GM21529 (cell line): Measurements from ENCODE around the gene PBX1.
"Not testable (repeated sequence)": the region's sequence is repeated elsewhere in the genome, so short reads cannot be mapped to it uniquely, and the experiment has no call there.

Source experiments
- ATAC-seq: cut with Tn5 transposase; IDR thresholded peaks from one replicate; pipeline ENCODE4 v1.9.1; 2021; ENCODE audit not compliant: unreplicated experiment

The PBX1 gene

GRCh38 chr1:164637461-164638375, 78.7 kb downstream of the PBX1 start:
- no peak for ATAC-seq

GRCh38 chr1:164638492-164639202, 79.7 kb downstream of the PBX1 start:
- no peak for ATAC-seq

- ATAC-seq, result no peak
These were observed 81.8 kb downstream of the PBX1 start for GRCh38 chr1:164640686-164641352.

- ATAC-seq, result no peak
These were observed 82.4 kb downstream of the PBX1 start for GRCh38 chr1:164641353-164641730.

GRCh38 chr1:164643018-164643417, 84.0 kb downstream of the PBX1 start:
- ATAC-seq, result no peak

- no peak for ATAC-seq
These were observed 85.3 kb downstream of the PBX1 start for GRCh38 chr1:164644268-164644667.

DNA sequence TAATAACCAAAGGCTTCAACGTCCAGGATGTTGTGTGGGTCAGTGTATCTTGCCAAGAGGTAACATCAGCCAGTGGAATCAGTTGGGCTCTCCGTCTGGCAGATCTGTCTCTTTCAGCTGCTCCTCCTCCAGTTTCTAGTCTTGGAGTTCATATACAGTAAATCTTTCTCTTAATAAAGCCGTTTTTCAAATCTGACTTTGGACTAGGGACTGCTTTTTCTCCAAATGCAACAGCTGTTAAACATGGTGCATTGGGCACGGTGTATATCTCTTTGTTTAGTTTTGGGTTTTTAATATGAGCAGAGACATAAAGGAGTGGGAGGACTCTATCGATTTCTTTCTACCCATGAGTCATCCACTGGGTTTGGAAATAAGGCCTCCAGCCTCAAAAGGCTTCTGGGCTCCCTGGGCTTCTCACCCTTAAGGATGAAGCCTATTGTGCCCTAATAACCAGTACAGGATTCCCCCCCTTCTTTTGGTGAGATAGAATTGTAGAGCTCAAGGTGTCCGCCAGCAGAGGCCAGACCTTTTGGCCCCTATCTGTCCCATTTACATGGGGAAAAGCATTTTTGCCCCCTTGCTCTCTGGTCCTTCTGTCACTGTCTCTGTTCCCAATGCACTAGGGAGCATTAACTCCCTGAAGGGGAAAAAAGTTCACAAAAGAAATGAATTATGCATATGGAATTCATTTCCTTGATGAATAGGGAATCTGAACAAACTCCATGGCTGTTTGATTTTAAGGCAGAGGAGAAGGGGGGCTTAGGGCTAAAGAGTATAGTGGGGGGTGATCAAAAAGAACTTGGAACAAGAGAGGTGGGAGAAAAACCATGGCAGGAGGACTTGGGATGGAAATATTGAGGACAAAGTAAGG, 86.0 kb downstream of the PBX1 start:
- ATAC-seq, result no peak

DNA sequence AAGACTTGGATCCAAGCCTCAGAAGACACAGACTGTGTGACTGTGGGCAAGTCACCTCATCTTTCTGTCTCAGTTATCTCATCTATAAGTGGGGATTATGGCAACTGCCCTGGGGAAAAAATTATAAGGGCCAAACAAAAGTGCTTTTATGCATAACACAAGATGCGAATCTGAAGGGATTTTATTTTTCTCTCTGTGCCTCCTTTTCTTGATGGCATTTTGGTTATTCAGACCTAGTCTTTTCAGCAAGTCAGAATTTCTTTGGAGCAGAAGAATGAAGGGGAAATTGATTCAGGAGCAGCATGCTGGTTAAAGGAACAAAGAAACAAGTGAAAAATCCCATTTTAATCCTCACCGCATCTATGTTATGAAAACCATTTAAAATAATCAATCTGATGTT, 86.9 kb downstream of the PBX1 start:
- ATAC-seq, result no peak

DNA sequence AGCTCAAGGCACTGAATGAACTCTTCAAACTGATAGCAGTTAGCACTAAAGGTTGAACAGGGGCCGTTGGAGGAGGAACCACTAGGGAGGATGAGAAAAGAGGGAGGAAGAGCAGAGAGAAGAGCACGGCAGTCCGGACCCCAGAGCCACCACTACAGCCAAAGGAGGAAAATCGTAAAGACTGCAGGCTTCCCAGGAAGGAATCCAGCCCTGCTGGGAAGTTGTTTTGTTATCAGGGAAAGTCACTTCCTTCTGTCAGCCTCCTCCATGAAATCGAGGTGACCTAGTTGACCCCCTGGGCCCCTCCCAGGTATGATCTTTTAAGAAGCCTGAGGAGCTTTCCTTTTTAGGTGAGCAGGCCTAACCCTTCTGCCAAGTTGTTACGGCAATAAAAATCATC, 88.2 kb downstream of the PBX1 start:
- no peak for ATAC-seq

- no peak for ATAC-seq
These were observed 89.7 kb downstream of the PBX1 start for GRCh38 chr1:164648636-164649035.

- no peak for ATAC-seq
These were observed 90.2 kb downstream of the PBX1 start for GRCh38 chr1:164649146-164649545.

DNA sequence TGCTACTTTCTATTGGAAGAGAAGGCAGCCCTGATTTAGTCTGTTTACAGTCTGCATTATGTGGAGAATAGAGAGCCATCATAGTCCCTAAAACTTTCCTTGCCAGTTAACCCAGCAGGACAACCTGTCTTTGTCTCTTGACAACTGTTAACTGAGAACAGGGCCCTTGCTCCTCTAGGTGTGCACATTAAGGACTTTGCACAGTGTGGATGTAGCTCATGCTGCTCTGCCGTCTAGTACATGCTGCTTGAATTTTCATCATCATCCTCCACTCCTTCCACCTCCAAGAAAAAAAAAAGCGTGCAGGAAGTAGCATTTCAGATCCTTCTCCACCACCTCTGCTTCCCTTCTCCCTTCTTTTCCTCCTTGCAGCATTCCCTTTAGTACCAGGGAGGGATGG, 91.5 kb downstream of the PBX1 start:
- no peak for ATAC-seq

DNA sequence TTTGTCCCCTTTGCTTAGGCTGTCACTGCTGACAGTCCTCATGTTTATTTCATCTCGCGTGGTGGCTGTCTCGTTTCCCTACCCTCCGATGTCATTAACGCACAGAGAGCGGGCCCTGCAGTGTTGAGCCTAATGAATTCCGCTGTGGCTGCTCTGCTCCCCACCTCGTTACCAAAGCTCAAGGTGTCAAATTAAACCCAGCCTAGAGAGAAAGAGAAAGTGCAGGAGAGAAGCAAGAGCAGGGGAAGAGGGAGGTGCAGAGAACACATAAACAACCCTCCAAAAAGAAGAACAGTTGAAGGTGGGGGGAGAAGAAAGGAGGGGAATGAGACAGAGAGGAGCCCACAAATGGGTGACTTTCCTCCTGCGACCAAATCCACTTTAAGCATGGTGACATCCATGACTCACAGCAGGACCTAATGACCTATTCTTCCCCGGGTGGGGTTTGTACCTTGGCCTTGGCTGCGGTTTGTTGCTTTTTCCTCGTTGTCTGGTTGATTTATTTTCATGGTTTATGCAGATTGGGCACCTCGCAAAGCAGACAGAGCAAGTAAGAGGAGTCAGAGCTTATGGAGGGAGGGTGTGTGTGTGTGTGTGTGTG, 92.5 kb downstream of the PBX1 start:
- no peak for ATAC-seq

GRCh38 chr1:164652969-164653368, 94.0 kb downstream of the PBX1 start:
- not testable (repeated sequence) for ATAC-seq

- no peak for ATAC-seq
These were observed 94.7 kb downstream of the PBX1 start for GRCh38 chr1:164653705-164654104.

- no peak for ATAC-seq
These were observed 95.2 kb downstream of the PBX1 start for GRCh38 chr1:164654200-164654599.

DNA sequence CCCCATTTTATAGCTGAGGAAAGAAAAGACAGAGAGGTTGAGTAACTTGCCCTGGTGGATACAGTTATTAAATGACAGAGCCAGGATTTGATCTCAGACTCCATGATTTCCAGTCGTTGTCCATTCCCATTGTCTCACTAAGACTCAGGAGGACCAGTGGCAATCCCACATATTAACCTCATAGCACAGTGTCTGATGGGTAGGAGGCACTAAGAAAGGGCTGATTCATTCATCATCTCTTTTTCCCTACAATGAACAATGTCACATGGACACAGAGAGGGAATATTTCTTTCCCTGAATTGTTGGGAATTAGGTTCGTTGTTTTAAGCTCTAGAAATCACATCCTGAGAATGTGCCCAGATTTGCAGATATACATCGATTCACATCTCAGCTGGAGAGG, 99.9 kb downstream of the PBX1 start:
- ATAC-seq, result no peak

DNA sequence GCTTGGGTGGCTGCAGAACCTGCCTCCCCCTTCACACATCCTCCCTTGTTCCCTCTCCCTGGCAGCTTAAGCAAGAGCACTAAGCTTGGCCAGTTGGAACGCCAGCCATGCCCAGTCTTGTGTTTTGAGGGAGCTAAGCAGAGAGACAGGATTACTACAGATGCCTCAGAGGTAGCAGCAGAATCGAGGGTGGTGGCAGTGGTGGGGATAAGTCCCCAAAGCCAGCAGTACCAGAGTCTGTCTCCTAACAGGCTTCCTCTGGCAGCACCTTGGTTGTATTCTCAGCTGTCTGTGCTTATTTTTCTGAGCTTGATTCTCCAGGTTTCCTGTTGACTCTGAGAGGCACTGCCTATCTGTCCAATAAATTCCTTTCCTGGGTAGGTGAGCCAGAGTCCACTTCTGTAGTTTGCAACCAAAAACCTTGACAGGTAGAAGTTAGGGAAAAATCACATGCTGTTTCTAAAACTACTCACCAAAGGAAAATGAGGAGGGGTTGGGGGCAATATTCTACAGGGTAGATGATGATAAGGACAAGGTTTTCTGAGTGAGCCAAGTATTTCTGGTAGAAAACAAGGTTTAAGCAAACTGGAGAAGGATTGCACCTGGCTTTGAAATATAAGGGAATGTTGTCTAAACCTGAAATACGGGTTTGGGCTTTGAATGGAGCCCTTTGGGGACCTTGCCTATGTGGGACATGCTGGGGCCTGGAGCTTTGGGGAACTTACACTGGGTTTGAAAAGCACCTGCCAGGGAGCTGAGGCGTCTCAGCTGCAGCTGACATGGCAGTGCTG, 100.8 kb downstream of the PBX1 start:
- no peak for ATAC-seq

GRCh38 chr1:164660412-164660772, 101.4 kb downstream of the PBX1 start:
- ATAC-seq, result peak; percentile 67

DNA sequence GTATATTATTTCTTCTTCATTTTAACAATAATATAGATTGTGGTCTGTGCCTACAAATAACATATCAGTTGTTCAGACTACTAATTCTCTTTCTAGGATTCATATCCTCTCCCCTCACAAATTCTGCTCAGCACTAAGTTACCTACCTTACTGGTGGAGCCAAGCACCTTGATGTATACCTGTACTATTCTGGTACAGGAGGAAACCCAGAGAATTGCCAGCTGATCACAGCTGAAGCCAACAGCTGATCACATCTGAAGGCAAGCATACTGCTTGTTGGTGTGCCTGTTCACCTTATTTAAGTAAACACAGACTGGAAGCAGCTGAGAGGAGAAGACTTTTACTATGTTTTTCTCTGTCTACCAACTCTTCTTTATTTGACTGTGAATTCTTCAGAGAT, 101.8 kb downstream of the PBX1 start:
- no peak for ATAC-seq
